ENCODE data around the gene CHN1. TPM values are rescaled to one million over a fixed set of nuclear protein-coding genes. Genes with fewer than 3 reads are reported as not detected.

Gene CHN1
- total and polyA plus RNA-seq, 2 experiments from 2014 or later = 64.3 to 70.8 TPM

GRCh38 chr2:174771136-174771535, 234.0 kb downstream of the CHN1 start:
- no peak for DNase-seq (ENCODE audit: low read depth in 1 of 2, low spot score in 1 of 2)
- no peak for TF ChIP-seq CTCF (IDR thresholded peaks at IDR 0.05; ENCODE audit: low read depth, low read length)
- Histone ChIP-seq H3K9me3 (ENCODE audit: low read depth) (no peaks in the 10 kb centered on the region), H3K4me3 (no peak overlapping the region), H3K36me3 (no peaks in the 10 kb centered on the region), H3K27me3 (no peaks in the 10 kb centered on the region), H3K27ac (peak overlapping the region; percentile 17), H3K4me1 (ENCODE audit: low read depth) (peaks cover 18% of the 10 kb centered on the region)

GRCh38 chr2:174768557-174768956, 236.6 kb downstream of the CHN1 start:
- Histone ChIP-seq H3K4me1 (ENCODE audit: low read depth) (peaks cover 21% of the 10 kb centered on the region), H3K27me3 (no peaks in the 10 kb centered on the region), H3K4me3 (no peak overlapping the region), H3K36me3 (no peaks in the 10 kb centered on the region), H3K9me3 (ENCODE audit: low read depth) (no peaks in the 10 kb centered on the region), H3K27ac (no peak overlapping the region)
- no peak for TF ChIP-seq CTCF (IDR thresholded peaks at IDR 0.05; ENCODE audit: low read depth, low read length)
- no peak for DNase-seq (ENCODE audit: low read depth in 1 of 2, low spot score in 1 of 2)

- Histone ChIP-seq H3K27ac (no peak overlapping the region), H3K4me1 (ENCODE audit: low read depth) (peaks cover 21% of the 10 kb centered on the region), H3K4me3 (no peak overlapping the region), H3K27me3 (no peaks in the 10 kb centered on the region), H3K9me3 (ENCODE audit: low read depth) (no peaks in the 10 kb centered on the region), H3K36me3 (no peaks in the 10 kb centered on the region)
- no peak for TF ChIP-seq CTCF (IDR thresholded peaks at IDR 0.05; ENCODE audit: low read depth, low read length)
- no peak for DNase-seq (ENCODE audit: low read depth in 1 of 2, low spot score in 1 of 2)
Observed at GRCh38 chr2:174766271-174766670, 238.9 kb downstream of the CHN1 start.

- no peak overlapping the region for H3K27ac ChIP-seq
- H3K9me3 ChIP-seq (ENCODE audit: low read depth) = no peaks in the 10 kb centered on the region
- no peak overlapping the region for H3K4me3 ChIP-seq
- TF ChIP-seq CTCF (IDR thresholded peaks at IDR 0.05; ENCODE audit: low read depth, low read length) = no peak
- peaks cover 21% of the 10 kb centered on the region for H3K4me1 ChIP-seq (ENCODE audit: low read depth)
- no peaks in the 10 kb centered on the region for H3K36me3 ChIP-seq
- DNase-seq (ENCODE audit: low read depth in 1 of 2, low spot score in 1 of 2) = no peak
- no peaks in the 10 kb centered on the region for H3K27me3 ChIP-seq
Observed at GRCh38 chr2:174765576-174765975, 239.6 kb downstream of the CHN1 start.

GRCh38 chr2:174764280-174765255, 240.6 kb downstream of the CHN1 start, which contains the start of gene CHRNA1:
TSS of gene CHRNA1 (minus strand) at chr2:174764472. CDS start at chr2:174764394, 78 bp downstream.
- DNase-seq (ENCODE audit: low read depth in 1 of 2, low spot score in 1 of 2) = peak in 1 of 2 donors; percentile 40
- Histone ChIP-seq H3K27me3 (no peaks in the 10 kb centered on the region), H3K4me3 (no peak within 1 kb of the TSS), H3K36me3 (no peaks in the 10 kb centered on the region), H3K9me3 (ENCODE audit: low read depth) (no peaks in the 10 kb centered on the region), H3K4me1 (ENCODE audit: low read depth) (peaks cover 21% of the 10 kb centered on the region), H3K27ac (no peak within 1 kb of the TSS)
- no peak for TF ChIP-seq CTCF (IDR thresholded peaks at IDR 0.05; ENCODE audit: low read depth, low read length)

Measured in cardiac muscle cell (in vitro differentiated cells and primary cell).